AG09309 (cell line): Measurements from ENCODE around the gene AP5Z1.
"Not testable (repeated sequence)": the region's sequence is repeated elsewhere in the genome, so short reads cannot be mapped to it uniquely, and the experiment has no call there.

Source experiments
- DNase-seq: peaks from one replicate; pipeline ENCODE4 v3.0.0-alpha.2; 2010; ENCODE audit warnings: low read depth
- H3K4me3 ChIP-seq: 2 replicates; pipeline ENCODE4 v1.5.1; 2011; ENCODE audit warnings: mild to moderate bottlenecking, low read depth, low read length, moderate library complexity; ENCODE audit not compliant: control insufficient read depth
- CTCF ChIP-seq: IDR thresholded peaks from 2 replicates; pipeline ENCODE4 v1.5.1; 2011; ENCODE audit warnings: mild to moderate bottlenecking, low read depth, low read length, inconsistent platforms; ENCODE audit not compliant: insufficient read depth, control insufficient read depth; ENCODE audit errors: missing control alignments

The AP5Z1 gene

GRCh38 chr7:4797858-4798705 lies 22.7 kb downstream of the AP5Z1 start:
- no peak for DNase-seq
- TF ChIP-seq CTCF = peak; percentile 89
- no peak overlapping the region for H3K4me3 ChIP-seq

- TF ChIP-seq CTCF = no peak
- DNase-seq = no peak
- H3K4me3 ChIP-seq = no peak overlapping the region
These were observed 23.3 kb downstream of the AP5Z1 start for GRCh38 chr7:4798706-4799235.

GRCh38 chr7:4799508-4800268 lies 24.3 kb downstream of the AP5Z1 start:
- DNase-seq = no peak

GRCh38 chr7:4800487-4800886 lies 25.1 kb downstream of the AP5Z1 start:
- DNase-seq = no peak
- H3K4me3 ChIP-seq = no peak overlapping the region
- TF ChIP-seq CTCF = no peak

More at GRCh38 chr7:4799508-4800268, 24.3 kb downstream of the AP5Z1 start:
- TF ChIP-seq CTCF = no peak
- no peak overlapping the region for H3K4me3 ChIP-seq

- H3K4me3 ChIP-seq = no peak overlapping the region
- DNase-seq = no peak
- TF ChIP-seq CTCF = no peak
These were observed 25.8 kb downstream of the AP5Z1 start for GRCh38 chr7:4800926-4801838.

- no peak for TF ChIP-seq CTCF
- DNase-seq = no peak
- H3K4me3 ChIP-seq = no peak overlapping the region
These were observed 26.4 kb downstream of the AP5Z1 start for GRCh38 chr7:4801839-4802231.

GRCh38 chr7:4802577-4802976 lies 27.2 kb downstream of the AP5Z1 start:
- not testable (repeated sequence) for DNase-seq, H3K4me3 ChIP-seq
